GM18520 (cell line): Measurements from ENCODE around the gene PSMD6.

ENCODE experiments used
- ATAC-seq: cut with Tn5 transposase; IDR thresholded peaks from one replicate; pipeline ENCODE4 v1.9.1; 2021; ENCODE audit not compliant: unreplicated experiment

The PSMD6 gene

GRCh38 chr3:64046996-64047594 lies 23.8 kb upstream of the PSMD6 start:
- no peak for ATAC-seq

GRCh38 chr3:64046592-64046991 lies 23.3 kb upstream of the PSMD6 start:
- no peak for ATAC-seq

GRCh38 chr3:64042952-64043351 lies 19.7 kb upstream of the PSMD6 start:
- ATAC-seq = no peak

GRCh38 chr3:64039981-64040733 lies 16.9 kb upstream of the PSMD6 start:
- ATAC-seq = no peak

- no peak for ATAC-seq
These were observed 16.0 kb upstream of the PSMD6 start for GRCh38 chr3:64039332-64039731.

- no peak for ATAC-seq
These were observed 15.0 kb upstream of the PSMD6 start for GRCh38 chr3:64038253-64038767.

- no peak for ATAC-seq
These were observed 13.8 kb upstream of the PSMD6 start for GRCh38 chr3:64037084-64037483.

DNA sequence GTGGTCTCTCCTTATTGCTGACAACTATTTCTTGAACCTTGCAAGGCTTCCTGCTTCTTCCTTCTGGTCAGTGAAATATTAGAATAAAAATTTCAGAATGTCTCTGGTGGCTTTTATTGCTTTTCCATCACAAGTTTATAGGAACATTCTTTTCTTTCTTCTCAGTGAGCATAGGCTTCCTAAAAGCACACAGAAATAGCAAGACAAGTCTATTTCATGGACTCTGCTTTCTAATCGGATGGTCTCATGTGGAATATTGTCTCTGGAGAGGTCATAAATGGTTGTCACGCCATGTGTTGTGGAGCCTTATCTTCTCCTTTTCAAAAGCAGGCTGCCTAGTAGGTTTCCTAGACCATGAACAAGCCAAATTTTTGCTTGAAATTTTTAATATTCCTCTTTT lies 9.8 kb upstream of the PSMD6 start:
- ATAC-seq = no peak

DNA sequence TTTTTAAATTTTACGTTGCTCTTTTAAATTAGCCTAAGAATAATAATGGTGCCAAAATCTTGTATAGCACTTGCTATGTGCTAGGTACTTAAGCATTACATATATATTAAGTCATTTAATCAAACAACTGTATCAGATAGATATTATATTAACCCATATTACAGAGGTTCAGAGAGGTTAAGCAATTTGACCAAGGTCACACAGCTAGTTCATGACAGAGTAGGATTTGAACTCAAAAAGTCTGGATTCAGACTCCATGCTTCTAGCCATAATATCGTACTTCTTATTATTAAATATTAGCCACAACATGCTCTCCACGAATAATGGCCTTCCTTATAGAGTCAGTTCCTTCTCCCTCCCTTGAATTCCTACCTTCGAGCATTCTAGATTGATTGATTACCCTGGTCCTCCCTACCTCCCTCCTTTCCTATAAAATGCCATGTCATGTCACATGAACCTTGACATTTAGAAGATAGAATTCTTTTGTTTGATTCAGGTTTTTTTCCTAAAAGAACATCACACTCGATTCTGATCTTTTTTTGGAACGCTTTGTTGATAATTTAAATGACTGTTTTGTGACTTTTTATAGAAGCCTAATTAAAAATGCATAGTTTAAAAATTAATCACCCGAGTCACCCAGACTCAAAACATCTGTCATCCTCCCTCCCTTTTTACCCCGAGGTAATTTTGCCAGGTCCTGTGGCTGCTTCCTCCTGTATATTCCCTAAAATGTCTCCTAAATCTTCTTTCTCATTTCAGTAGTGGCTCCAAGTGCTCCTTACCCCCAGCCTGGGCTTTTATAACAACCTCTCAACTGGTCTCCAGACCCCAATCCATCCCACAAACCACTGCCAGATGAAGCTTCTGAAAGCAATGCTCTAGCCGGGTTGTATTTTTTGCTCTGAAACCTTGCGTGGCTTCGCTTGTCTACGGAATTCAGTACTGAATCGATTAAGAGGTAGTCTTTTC lies 8.5 kb upstream of the PSMD6 start:
- ATAC-seq = no peak

DNA sequence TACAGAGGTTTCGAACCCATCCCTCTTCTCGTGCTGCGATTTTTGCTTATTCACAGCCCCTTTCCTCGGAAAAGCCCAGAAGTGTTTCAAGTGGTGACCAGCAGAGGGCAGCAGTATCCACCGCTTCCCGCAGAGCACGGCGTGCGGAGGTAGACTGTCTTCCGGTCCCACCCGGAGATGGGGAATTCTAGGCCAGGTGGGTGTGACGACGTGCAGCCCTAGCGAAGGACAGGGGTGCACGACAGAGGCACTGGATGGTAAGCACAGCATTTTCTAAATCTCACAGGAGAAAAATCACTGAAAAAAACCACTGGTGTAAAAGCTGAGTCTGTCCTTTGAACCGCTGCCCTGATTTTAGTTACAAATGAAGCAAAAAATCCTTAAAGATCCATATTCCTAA lies 7.4 kb upstream of the PSMD6 start:
- peak; percentile 82 for ATAC-seq

DNA sequence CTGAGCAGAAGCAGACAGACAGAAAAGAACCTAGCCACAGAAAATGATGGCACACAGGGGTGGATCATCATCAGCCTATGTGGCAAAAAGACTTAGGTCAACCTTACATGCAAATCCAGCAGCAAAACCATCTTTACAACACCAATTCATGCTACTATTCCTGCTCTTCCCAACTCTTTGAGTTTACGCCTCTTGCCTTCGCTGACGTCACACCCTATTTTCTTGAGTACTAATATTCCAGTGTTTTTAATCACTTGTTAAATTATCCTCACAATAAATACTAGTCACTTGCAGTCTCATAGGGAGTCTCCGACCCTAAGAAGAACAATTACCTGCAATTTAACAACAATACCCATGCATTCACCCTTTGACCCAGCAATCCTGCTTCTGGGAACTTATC lies 6.0 kb upstream of the PSMD6 start:
- ATAC-seq = no peak

DNA sequence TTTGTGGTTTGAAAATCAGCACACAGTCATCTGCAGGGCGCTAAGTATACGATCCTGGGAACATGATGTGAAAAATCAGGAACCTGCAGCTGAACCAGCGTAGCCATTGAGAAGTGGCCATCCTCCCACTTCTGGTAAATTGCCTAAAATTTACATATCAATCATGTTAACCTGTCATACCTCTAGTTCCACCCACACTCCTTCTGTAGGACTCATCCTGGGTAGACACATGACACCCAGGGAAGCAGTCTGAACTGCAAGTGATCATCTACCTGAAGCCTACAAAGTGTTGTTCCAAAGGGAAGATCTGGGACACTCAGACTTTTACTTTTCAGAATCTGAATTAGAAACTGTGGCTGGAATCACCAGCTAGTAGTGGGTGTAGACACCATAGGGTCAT lies 5.5 kb upstream of the PSMD6 start:
- no peak for ATAC-seq

- no peak for ATAC-seq
These were observed 4.4 kb upstream of the PSMD6 start for GRCh38 chr3:64027658-64028057.

DNA sequence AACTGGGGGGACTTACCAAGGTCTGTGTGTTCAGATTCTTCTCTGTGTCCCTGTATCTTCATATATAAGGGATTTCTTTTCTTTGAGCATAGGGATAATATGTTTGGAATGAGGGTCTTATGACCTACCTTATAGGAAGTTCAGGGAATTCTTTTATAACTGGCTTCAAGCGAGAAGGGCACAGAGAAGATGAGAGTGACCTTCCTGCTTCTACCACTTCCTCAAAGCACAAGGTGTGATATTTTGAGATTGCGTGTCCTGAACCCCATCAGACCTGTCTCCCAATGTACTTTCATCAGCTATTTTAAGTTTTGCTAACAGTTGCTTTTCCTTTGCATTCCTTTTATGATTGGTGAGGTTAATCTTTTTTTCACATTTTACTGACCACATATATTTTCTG lies 3.1 kb upstream of the PSMD6 start:
- ATAC-seq = no peak

DNA sequence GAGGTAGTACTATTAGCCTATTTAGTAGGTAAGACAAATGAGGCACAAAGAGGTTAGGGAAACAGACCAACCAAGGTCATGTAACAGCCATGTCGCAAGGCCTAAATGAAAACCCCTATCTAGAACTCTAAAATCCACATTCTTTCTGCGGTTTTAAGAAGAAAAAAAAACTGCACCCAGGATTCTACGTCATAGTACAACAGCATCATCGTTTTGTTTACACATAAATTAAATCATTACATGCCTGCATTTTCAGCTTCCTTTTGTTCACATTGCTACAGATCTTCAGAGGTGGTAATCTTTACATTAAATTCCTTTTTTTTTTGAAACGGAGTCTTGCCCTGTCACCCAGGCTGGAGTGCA lies 548 bp upstream of the PSMD6 start:
- no peak for ATAC-seq

DNA sequence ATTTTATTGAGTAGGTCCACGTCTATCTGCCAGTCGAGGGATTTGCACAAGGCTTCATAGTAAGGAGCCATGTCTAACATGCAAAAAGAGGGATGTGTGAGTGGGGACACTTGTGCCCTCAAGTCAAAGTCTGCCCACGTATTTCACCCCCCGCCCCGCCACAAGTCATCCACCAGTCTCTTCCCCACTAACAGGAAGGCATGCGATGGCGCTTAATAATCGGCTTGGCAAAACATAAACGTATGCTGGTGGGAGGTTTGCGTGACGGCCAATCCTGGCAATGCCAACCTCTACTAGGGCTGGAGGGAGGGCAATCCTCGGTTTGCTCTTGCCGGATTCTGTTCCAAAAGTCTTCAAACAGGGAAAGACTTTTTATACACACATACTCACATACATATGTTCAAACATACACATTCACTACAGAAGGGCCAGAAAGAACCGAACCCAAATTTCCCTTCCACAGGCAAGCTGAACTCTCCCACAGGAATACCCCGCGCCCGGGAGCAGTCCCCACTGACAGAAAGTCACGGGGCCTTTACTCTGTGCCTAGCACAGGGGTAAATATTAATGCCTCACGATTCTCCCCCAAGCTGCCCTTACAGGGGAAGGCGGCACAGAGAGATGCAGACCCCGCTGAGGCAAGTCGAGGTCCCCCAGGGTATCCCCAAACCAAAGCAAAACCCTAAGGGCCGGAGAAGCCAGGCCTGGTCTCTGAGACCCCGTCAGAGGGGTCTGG lies 675 bp downstream of the PSMD6 start:
- no peak for ATAC-seq

DNA sequence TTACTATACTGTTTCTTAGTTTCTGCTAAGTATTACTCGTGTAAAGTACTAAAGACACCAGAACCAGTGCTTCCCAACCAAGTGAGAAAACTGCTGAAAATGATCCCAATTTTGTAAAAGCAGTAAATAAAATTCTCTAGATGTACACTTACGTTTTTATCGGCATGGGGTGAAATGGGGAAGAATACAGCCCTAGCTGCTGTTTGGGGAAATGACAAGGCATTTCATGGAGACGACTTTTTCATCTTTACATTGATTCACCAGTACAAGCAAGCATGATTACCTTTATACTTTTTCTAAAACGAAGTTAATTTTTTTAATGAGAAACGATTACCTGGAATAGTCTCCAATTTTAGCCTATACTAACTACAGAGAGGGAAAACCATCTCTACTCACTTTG lies 1.4 kb downstream of the PSMD6 start:
- no peak for ATAC-seq

DNA sequence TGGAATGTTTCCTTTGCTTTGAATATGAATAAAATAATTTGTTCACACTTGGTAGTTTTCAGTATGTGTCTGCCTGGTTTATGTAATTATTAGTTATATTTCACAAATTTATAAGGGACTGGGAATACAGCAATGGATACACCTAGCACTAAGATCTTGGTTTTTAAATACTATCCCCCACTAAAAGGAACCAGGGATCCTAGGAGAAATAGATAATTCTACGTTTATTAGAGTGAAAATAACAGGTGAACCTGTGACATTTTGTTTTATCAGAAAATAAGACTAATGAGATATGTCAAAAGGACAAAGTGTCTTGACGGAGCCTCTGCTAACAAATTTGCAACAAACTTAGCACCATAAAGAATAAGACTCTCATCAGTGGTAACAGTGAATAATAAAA lies 3.4 kb downstream of the PSMD6 start:
- ATAC-seq = no peak

DNA sequence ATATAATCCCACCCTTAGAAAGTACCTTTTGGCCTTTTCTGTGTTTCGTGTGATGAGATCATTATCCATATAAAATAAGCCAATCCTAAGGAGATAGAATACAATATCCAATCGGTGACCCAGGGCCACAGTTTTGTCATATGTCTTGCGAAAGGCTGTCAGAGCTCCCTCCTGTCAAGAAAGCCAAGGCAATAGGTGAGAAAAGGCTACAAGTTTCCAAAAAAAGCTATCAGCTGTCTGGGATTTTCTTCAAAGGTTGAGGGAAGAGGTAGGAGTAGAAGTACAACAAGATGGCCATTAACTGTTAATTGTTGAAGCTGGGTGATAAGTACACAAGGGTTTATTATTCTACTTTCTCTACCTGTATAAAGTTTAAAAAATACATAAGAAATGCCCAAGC lies 4.0 kb downstream of the PSMD6 start:
- ATAC-seq = no peak

- no peak for ATAC-seq
These were observed 6.2 kb downstream of the PSMD6 start for GRCh38 chr3:64016941-64017620.
